GM12891 (cell line): Measurements from ENCODE around the gene LRCH3.

Source experiments
- PAX5 ChIP-seq: IDR thresholded peaks from 2 replicates; pipeline ENCODE4 v1.6.1; 2011; ENCODE audit warnings: low read length, moderate library complexity, mild to moderate bottlenecking; ENCODE audit not compliant: insufficient read depth, severe bottlenecking
- POLR2A ChIP-seq: IDR thresholded peaks from 2 replicates; pipeline ENCODE4 v1.6.1; 2011; ENCODE audit warnings: low read depth, low read length, control low read depth
- POLR2AphosphoS5 ChIP-seq: IDR thresholded peaks from 2 replicates; pipeline ENCODE4 v1.6.1; 2011; ENCODE audit warnings: low read depth, low read length, control low read depth
- TAF1 ChIP-seq: IDR thresholded peaks from 2 replicates; pipeline ENCODE4 v1.6.1; 2011; ENCODE audit warnings: low read depth, low read length, control low read depth

- no peak for TF ChIP-seq POLR2AphosphoS5
- no peak for TF ChIP-seq POLR2A
- TF ChIP-seq TAF1: no peak
- TF ChIP-seq PAX5: no peak
Observed at GRCh38 chr3:197742787-197743186, 48.3 kb upstream of the LRCH3 start.
